ENCODE results near the gene POPDC3.
"Not testable (repeated sequence)": the region's sequence is repeated elsewhere in the genome, so short reads cannot be mapped to it uniquely, and the experiment has no call there.

Gene POPDC3

GRCh38 chr6:105179244-105180065, at the start of gene POPDC3:
TSS of gene POPDC3 (minus strand) at chr6:105180014. CDS start at chr6:105161909, 18,105 bp downstream.
- DNase-seq: peak in 5 of 14 donors; percentile 17 to 64 (median 43)

GRCh38 chr6:105227295-105227767, 47.5 kb upstream of the POPDC3 start:
- no peak for DNase-seq

GRCh38 chr6:105226598-105227294, 46.9 kb upstream of the POPDC3 start:
- no peak for DNase-seq

- no peak for DNase-seq
Observed at GRCh38 chr6:105223242-105223641, 43.4 kb upstream of the POPDC3 start.

GRCh38 chr6:105221219-105221618, 41.4 kb upstream of the POPDC3 start:
- DNase-seq: not testable (repeated sequence)

GRCh38 chr6:105220186-105220585, 40.4 kb upstream of the POPDC3 start:
- no peak for DNase-seq

- DNase-seq: not testable (repeated sequence)
Observed at GRCh38 chr6:105219218-105219617, 39.4 kb upstream of the POPDC3 start.

- no peak for DNase-seq
Observed at GRCh38 chr6:105215506-105215905, 35.7 kb upstream of the POPDC3 start.

GRCh38 chr6:105214668-105215067, 34.9 kb upstream of the POPDC3 start:
- DNase-seq: no peak

- DNase-seq: no peak
Observed at GRCh38 chr6:105213272-105213671, 33.5 kb upstream of the POPDC3 start.

- no peak for DNase-seq
Observed at GRCh38 chr6:105212587-105212986, 32.8 kb upstream of the POPDC3 start.

- DNase-seq: no peak
Observed at GRCh38 chr6:105211831-105212230, 32.0 kb upstream of the POPDC3 start.

GRCh38 chr6:105210932-105211531, 31.2 kb upstream of the POPDC3 start:
- no peak for DNase-seq

- peak in 1 of 14 donors; percentile 3 for DNase-seq
Observed at GRCh38 chr6:105209950-105210706, 30.3 kb upstream of the POPDC3 start.

- DNase-seq: no peak
Observed at GRCh38 chr6:105207524-105208269, 27.9 kb upstream of the POPDC3 start.

GRCh38 chr6:105204768-105205167, 25.0 kb upstream of the POPDC3 start:
- no peak for DNase-seq

- no peak for DNase-seq
Observed at GRCh38 chr6:105204331-105204730, 24.5 kb upstream of the POPDC3 start.

- DNase-seq: no peak
Observed at GRCh38 chr6:105202486-105202885, 22.7 kb upstream of the POPDC3 start.

GRCh38 chr6:105200133-105200730, 20.4 kb upstream of the POPDC3 start:
- no peak for DNase-seq

GRCh38 chr6:105199711-105200110, 19.9 kb upstream of the POPDC3 start:
- DNase-seq: no peak

GRCh38 chr6:105196076-105196475, 16.3 kb upstream of the POPDC3 start:
- no peak for DNase-seq
